T-helper 1 cell treated with Interleukin-12 subunit alpha and Interleukin-12 subunit beta and Interleukin-4 antibody, amounts not matched to agents 30 μg/mL and 1 μg/mL, for 36 hours (primary cell): ENCODE results near the gene GLP2R.

Experiments used
- H3K27ac Mint-ChIP-seq: one replicate; pipeline ENCODE4 v1.8.0; 2021; ENCODE audit warnings: mild to moderate bottlenecking, mixed read lengths
- H3K27me3 Mint-ChIP-seq: one replicate; pipeline ENCODE4 v1.8.0; 2021; ENCODE audit warnings: low read depth, mixed read lengths
- H3K36me3 Mint-ChIP-seq: one replicate; pipeline ENCODE4 v1.8.0; 2021; ENCODE audit warnings: low read depth, mixed read lengths
- H3K4me1 Mint-ChIP-seq: one replicate; pipeline ENCODE4 v1.8.0; 2021; ENCODE audit warnings: low read depth, mixed read lengths
- H3K4me3 Mint-ChIP-seq: one replicate; pipeline ENCODE4 v1.8.0; 2021; ENCODE audit warnings: mild to moderate bottlenecking, moderate library complexity, mixed read lengths
- H3K9me3 Mint-ChIP-seq: one replicate; pipeline ENCODE4 v1.8.0; 2021; ENCODE audit warnings: mixed read lengths

Gene GLP2R

GRCh38 chr17:9924735-9925191 is 99.0 kb downstream of the GLP2R start:
- Mint-ChIP-seq H3K4me1 (no peaks in the 10 kb centered on the region), H3K27ac (no peak overlapping the region), H3K36me3 (no peaks in the 10 kb centered on the region), H3K27me3 (no peaks in the 10 kb centered on the region), H3K9me3 (no peaks in the 10 kb centered on the region), H3K4me3 (no peak overlapping the region)

DNA sequence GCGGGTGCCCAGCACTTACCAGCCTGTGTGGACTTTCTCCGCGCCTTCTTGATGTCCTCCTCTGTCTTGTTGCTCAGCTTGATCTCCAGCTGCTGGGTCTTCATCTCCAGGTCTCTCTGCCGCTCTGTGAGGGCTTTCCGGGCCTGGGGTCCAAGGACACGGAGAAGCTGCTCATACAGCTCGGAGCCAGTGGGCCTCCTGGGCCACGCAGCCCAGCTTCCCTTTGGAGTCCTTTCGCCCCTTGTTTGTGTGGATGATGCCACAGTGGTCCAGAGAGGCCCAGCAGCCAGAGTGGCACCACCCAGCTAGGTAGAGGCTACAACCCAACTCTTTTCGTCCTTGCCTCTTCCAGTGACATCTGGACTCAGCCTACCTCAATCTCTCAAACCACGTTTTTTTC is 99.7 kb downstream of the GLP2R start:
- Mint-ChIP-seq H3K36me3 (no peaks in the 10 kb centered on the region), H3K27me3 (no peaks in the 10 kb centered on the region), H3K27ac (no peak overlapping the region), H3K4me1 (no peaks in the 10 kb centered on the region), H3K9me3 (no peaks in the 10 kb centered on the region), H3K4me3 (no peak overlapping the region)

- H3K9me3 Mint-ChIP-seq: no peaks in the 10 kb centered on the region
- no peaks in the 10 kb centered on the region for H3K27me3 Mint-ChIP-seq
- H3K4me3 Mint-ChIP-seq: no peak overlapping the region
- no peak overlapping the region for H3K27ac Mint-ChIP-seq
- H3K4me1 Mint-ChIP-seq: no peaks in the 10 kb centered on the region
- no peaks in the 10 kb centered on the region for H3K36me3 Mint-ChIP-seq
Observed at GRCh38 chr17:9926150-9926804, 100.6 kb downstream of the GLP2R start.

GRCh38 chr17:9928601-9929333 is 103.0 kb downstream of the GLP2R start:
- H3K4me1 Mint-ChIP-seq: no peaks in the 10 kb centered on the region
- no peaks in the 10 kb centered on the region for H3K36me3 Mint-ChIP-seq
- H3K27me3 Mint-ChIP-seq: no peaks in the 10 kb centered on the region
- H3K4me3 Mint-ChIP-seq: no peak overlapping the region
- no peak overlapping the region for H3K27ac Mint-ChIP-seq
- H3K9me3 Mint-ChIP-seq: no peaks in the 10 kb centered on the region

DNA sequence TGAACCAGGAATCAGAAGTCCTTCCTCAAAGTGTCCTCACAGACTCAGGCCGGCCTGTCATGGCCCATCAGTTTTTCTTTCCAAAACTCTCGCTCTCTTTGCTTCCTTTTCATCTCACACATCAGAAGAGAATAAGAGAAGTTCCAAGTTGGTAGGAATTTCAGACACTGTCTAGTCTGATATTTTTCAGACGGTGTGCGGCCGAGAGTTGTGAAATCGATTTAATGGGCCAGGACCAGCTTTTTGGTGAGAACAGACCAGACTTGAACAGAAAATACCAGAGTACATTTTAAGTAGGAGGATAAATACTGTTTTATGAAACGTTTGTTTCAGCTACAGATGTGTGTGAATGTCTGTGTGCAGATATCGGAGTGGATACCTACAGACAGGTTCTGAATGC is 104.1 kb downstream of the GLP2R start:
- no peaks in the 10 kb centered on the region for H3K4me1 Mint-ChIP-seq
- H3K4me3 Mint-ChIP-seq: no peak overlapping the region
- no peaks in the 10 kb centered on the region for H3K27me3 Mint-ChIP-seq
- no peaks in the 10 kb centered on the region for H3K36me3 Mint-ChIP-seq
- H3K27ac Mint-ChIP-seq: no peak overlapping the region
- no peaks in the 10 kb centered on the region for H3K9me3 Mint-ChIP-seq

DNA sequence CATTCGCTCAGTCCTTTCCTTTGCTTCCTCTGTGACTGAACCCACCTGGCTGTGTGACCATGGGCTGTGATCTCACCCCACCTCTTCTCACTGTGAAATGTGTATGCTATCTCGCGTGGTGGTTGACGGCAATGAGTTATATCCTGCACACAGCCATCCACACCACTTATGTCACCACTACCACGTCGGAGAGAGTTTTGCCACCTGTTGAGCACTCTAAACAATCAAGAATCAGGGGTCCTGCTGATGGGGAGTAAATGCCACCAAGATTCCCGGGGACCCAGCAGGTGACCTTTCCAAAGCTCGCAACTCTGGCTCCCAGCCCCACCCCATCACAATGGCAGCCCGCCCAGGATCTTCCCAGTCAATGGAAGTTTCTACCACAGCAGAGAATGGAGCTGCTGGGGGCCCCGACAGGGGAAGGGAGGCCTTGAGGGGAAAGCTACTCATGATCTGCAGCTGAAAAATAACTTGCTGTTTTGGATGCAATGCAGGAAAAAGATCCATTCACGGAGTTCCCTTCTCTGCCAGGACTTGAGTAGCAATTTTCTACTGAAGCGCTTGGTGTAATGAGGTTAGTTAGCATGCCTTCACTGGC is 105.5 kb downstream of the GLP2R start:
- Mint-ChIP-seq H3K27ac (no peak overlapping the region), H3K9me3 (no peaks in the 10 kb centered on the region), H3K4me3 (no peak overlapping the region), H3K36me3 (no peaks in the 10 kb centered on the region), H3K27me3 (no peaks in the 10 kb centered on the region), H3K4me1 (no peaks in the 10 kb centered on the region)

DNA sequence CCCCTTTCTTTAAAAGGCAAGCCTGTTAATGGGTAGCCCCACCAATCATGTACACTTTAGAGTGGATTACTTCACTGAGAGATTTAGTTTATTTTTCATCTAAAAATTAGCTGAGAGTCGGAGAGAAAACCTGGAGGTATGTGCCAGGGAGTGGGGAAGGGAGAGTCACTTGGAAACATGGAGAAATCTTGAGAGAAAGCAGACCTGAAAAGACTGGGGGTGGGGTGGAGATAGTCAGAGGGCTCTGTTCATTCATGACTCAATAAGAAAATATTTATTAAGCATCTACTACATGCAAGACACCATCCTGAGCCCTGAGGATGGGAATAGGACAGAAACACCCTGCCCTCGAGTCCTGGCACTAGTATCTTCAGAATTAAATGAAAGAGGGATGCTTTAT is 106.8 kb downstream of the GLP2R start:
- no peak overlapping the region for H3K27ac Mint-ChIP-seq

DNA sequence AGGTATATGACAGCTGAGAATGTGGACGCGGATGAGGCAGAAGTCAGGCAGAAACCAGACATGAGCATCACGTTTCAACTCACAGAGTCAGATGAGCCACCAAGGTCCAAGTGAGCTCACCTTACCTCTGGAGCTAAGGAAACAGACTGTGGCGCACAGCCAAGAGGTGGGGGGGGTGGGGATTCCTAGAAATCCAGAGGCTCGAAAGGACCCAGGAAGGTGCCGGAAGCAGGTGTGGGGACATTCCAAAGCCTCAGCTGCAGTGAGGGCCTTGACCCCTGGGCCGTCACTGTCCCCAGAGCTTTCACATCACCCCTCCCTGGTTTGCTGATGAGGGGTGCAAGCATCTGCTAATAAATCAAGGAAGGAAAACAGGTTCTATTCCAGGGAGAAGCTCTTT is 108.6 kb downstream of the GLP2R start:
- Mint-ChIP-seq H3K27me3 (no peaks in the 10 kb centered on the region), H3K27ac (no peak overlapping the region)

More for the DNA sequence above, 106.8 kb downstream of the GLP2R start:
- Mint-ChIP-seq H3K4me3 (no peak overlapping the region), H3K9me3 (no peaks in the 10 kb centered on the region), H3K36me3 (no peaks in the 10 kb centered on the region), H3K27me3 (no peaks in the 10 kb centered on the region), H3K4me1 (no peaks in the 10 kb centered on the region)

DNA sequence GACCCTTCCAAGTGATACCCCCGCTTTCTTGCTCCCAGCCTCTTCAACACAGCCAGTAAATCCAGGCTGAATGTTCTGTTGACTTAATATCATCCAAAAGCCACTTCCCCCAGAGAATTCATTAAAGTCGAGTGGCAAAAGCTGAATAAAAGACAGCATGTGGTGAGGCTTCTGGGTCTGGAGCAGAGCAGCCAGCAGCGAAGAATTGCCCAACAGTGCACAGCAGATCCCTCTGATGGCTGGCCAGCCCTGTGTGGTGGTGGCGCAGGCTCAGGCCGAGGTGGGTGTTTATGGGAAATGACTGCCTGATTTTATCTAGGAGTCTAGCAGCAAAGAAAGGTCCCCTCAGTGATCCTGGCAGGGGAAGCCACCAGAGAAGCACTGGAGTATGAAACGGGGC is 109.7 kb downstream of the GLP2R start:
- Mint-ChIP-seq H3K4me1 (no peaks in the 10 kb centered on the region), H3K27ac (no peak overlapping the region), H3K36me3 (no peaks in the 10 kb centered on the region), H3K4me3 (no peak overlapping the region), H3K9me3 (no peaks in the 10 kb centered on the region), H3K27me3 (no peaks in the 10 kb centered on the region)

More for the DNA sequence above, 108.6 kb downstream of the GLP2R start:
- Mint-ChIP-seq H3K9me3 (no peaks in the 10 kb centered on the region), H3K4me1 (no peaks in the 10 kb centered on the region), H3K4me3 (no peak overlapping the region), H3K36me3 (no peaks in the 10 kb centered on the region)

- no peaks in the 10 kb centered on the region for H3K9me3 Mint-ChIP-seq
- H3K4me3 Mint-ChIP-seq: no peak overlapping the region
- H3K4me1 Mint-ChIP-seq: no peaks in the 10 kb centered on the region
- H3K27me3 Mint-ChIP-seq: no peaks in the 10 kb centered on the region
- H3K27ac Mint-ChIP-seq: no peak overlapping the region
- H3K36me3 Mint-ChIP-seq: no peaks in the 10 kb centered on the region
Observed at GRCh38 chr17:9936095-9936494, 110.4 kb downstream of the GLP2R start.

DNA sequence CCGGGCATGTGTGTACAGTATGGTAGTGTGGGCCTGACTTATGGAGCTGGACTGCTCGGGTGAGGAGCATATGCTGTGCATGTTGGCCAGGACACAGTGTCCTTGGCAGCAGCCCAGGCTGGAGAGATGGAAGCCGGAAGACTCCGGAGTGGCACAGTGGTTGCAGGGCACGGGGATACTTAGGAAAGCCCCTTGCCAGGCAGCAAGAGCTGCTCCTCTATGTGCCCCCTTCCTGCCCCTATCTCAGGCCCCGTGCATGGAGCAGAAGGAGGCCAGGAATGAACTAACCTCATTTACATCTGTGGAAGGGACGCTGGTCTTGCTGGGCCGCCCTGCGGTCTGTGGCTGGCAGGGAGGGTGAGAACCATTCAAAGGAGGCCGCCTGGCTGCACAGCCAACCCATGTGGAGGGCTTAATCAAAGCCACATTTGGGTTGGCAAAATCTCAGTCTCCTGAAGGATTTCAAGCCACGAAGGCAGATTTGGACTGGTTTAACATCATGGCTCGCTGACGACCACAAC is 111.6 kb downstream of the GLP2R start:
- Mint-ChIP-seq H3K27me3 (no peaks in the 10 kb centered on the region), H3K27ac (no peak overlapping the region), H3K4me3 (no peak overlapping the region), H3K36me3 (no peaks in the 10 kb centered on the region), H3K4me1 (no peaks in the 10 kb centered on the region), H3K9me3 (no peaks in the 10 kb centered on the region)

DNA sequence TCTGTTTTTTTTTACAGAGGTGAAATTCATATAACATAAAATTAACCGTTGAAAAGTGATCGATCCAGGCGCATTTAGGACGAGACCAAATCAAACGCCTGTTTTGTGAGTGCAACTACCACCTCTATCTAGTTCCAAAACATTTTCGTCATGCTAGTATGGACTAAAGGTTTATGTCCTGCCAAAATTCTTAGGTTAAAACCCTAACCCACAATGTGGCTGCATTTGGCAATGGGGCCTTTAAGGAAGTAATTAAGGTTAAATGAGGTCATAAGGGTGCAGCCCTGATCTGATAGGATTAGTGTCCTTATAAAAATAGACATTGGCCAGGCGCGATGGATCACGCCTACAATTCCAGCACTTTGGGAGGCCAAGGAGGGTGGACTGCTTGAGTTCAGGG is 112.2 kb downstream of the GLP2R start:
- H3K4me3 Mint-ChIP-seq: no peak overlapping the region
- H3K4me1 Mint-ChIP-seq: no peaks in the 10 kb centered on the region
- H3K36me3 Mint-ChIP-seq: no peaks in the 10 kb centered on the region
- no peak overlapping the region for H3K27ac Mint-ChIP-seq
- no peaks in the 10 kb centered on the region for H3K27me3 Mint-ChIP-seq
- no peaks in the 10 kb centered on the region for H3K9me3 Mint-ChIP-seq

DNA sequence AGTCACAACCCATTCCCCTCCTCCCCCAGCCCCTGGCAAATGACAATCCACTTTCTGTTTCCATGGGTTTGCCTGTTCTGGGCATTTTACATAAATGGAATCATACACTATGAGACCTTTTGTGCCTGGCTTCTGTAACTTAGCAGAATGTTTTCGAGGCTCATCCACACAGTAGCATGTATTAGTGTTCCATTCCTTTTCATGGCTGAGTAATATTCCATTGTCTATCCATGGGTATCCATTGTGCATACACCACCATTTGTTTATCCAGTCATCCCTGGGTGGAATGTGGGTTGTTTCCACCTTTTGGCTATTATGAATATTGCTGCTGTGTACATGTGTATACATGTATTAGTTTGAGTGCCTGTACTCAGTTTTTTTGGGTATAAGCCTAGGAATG is 113.0 kb downstream of the GLP2R start:
- Mint-ChIP-seq H3K27ac (no peak overlapping the region), H3K4me3 (no peak overlapping the region), H3K36me3 (no peaks in the 10 kb centered on the region), H3K9me3 (no peaks in the 10 kb centered on the region), H3K27me3 (no peaks in the 10 kb centered on the region), H3K4me1 (no peaks in the 10 kb centered on the region)

GRCh38 chr17:9940841-9941240 is 115.1 kb downstream of the GLP2R start:
- Mint-ChIP-seq H3K9me3 (no peaks in the 10 kb centered on the region), H3K4me3 (no peak overlapping the region), H3K36me3 (no peaks in the 10 kb centered on the region), H3K27me3 (no peaks in the 10 kb centered on the region), H3K4me1 (no peaks in the 10 kb centered on the region), H3K27ac (no peak overlapping the region)

DNA sequence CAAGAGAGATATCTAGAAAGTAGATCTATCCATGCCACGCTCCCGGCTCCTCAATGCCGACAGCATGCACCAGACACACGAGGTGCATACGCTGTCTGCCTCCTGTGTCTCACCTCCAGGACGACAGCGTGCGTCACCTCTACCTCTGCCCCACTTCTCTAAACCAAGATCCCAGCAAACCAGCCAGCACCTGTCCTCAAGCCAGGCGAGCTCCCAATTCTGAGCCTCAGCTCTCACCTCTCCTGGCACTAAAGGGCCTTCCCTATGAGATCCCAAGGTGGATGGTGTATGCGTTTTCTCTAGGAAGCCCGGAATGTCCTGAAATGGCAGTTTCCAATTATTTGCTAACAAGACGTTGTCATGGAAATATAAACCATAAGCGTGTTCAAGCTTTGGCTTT is 115.6 kb downstream of the GLP2R start:
- H3K9me3 Mint-ChIP-seq: no peaks in the 10 kb centered on the region

More for the DNA sequence above, 115.6 kb downstream of the GLP2R start:
- H3K4me1 Mint-ChIP-seq: no peaks in the 10 kb centered on the region
- no peaks in the 10 kb centered on the region for H3K27me3 Mint-ChIP-seq
- H3K27ac Mint-ChIP-seq: no peak overlapping the region
- H3K36me3 Mint-ChIP-seq: no peaks in the 10 kb centered on the region
- H3K4me3 Mint-ChIP-seq: no peak overlapping the region
